ENCODE data around the gene C16orf87. TPM values are rescaled to one million over a fixed set of nuclear protein-coding genes. Genes with fewer than 3 reads are reported as not detected.

The C16orf87 gene
- polyA plus RNA-seq, 2 donors = 3.6 to 3.7 TPM

- 100% methylated on average over 1 of the region's 1 CpG for WGBS, 2 donors
- no peaks in the 10 kb centered on the region for H3K4me1 ChIP-seq (ENCODE audit: control insufficient read depth in 2 of 2, insufficient read depth in 2 of 2, low read length in 1 of 2)
Measured at GRCh38 chr16:46807336-46807735, 23.6 kb downstream of the C16orf87 start.

GRCh38 chr16:46803373-46803772, 27.6 kb downstream of the C16orf87 start:
- no peak overlapping the region for H3K27ac ChIP-seq (ENCODE audit: low read depth in 2 of 2, low read length in 1 of 2)
- 84 to 87% methylated on average over 3 of the region's 3 CpGs for WGBS, 2 donors
- no peaks in the 10 kb centered on the region for H3K9me3 ChIP-seq (ENCODE audit: control insufficient read depth in 2 of 2, insufficient read depth in 1 of 2, low read depth in 1 of 2, low read length in 1 of 2)
- H3K27me3 ChIP-seq (ENCODE audit: control insufficient read depth in 1 of 2, insufficient read depth in 2 of 2, low read length in 2 of 2) = no peaks in the 10 kb centered on the region
- H3K4me1 ChIP-seq (ENCODE audit: control insufficient read depth in 2 of 2, insufficient read depth in 2 of 2, low read length in 1 of 2) = no peaks in the 10 kb centered on the region
- peaks cover 0 to 4% of the 10 kb centered on the region in 2 donors for H3K36me3 ChIP-seq (ENCODE audit: control insufficient read depth in 2 of 2, insufficient read depth in 2 of 2, low read length in 1 of 2)
- no peak overlapping the region for H3K4me3 ChIP-seq (ENCODE audit: low read depth in 1 of 2, low read length in 2 of 2)

More at GRCh38 chr16:46807336-46807735, 23.6 kb downstream of the C16orf87 start:
- H3K27ac ChIP-seq (ENCODE audit: low read depth in 2 of 2, low read length in 1 of 2) = no peak overlapping the region
- H3K4me3 ChIP-seq (ENCODE audit: low read depth in 1 of 2, low read length in 2 of 2) = no peak overlapping the region
- H3K36me3 ChIP-seq (ENCODE audit: control insufficient read depth in 2 of 2, insufficient read depth in 2 of 2, low read length in 1 of 2) = peaks cover 0 to 4% of the 10 kb centered on the region in 2 donors
- H3K27me3 ChIP-seq (ENCODE audit: control insufficient read depth in 1 of 2, insufficient read depth in 2 of 2, low read length in 2 of 2) = no peaks in the 10 kb centered on the region
- no peaks in the 10 kb centered on the region for H3K9me3 ChIP-seq (ENCODE audit: control insufficient read depth in 2 of 2, insufficient read depth in 1 of 2, low read depth in 1 of 2, low read length in 1 of 2)

- peaks cover 0 to 4% of the 10 kb centered on the region in 2 donors for H3K36me3 ChIP-seq (ENCODE audit: control insufficient read depth in 2 of 2, insufficient read depth in 2 of 2, low read length in 1 of 2)
- no peaks in the 10 kb centered on the region for H3K9me3 ChIP-seq (ENCODE audit: control insufficient read depth in 2 of 2, insufficient read depth in 1 of 2, low read depth in 1 of 2, low read length in 1 of 2)
- H3K4me1 ChIP-seq (ENCODE audit: control insufficient read depth in 2 of 2, insufficient read depth in 2 of 2, low read length in 1 of 2) = no peaks in the 10 kb centered on the region
- H3K27ac ChIP-seq (ENCODE audit: low read depth in 2 of 2, low read length in 1 of 2) = no peak overlapping the region
- 79 to 81% methylated on average over 5 of the region's 5 CpGs for WGBS, 2 donors
- H3K4me3 ChIP-seq (ENCODE audit: low read depth in 1 of 2, low read length in 2 of 2) = no peak overlapping the region
- H3K27me3 ChIP-seq (ENCODE audit: control insufficient read depth in 1 of 2, insufficient read depth in 2 of 2, low read length in 2 of 2) = no peaks in the 10 kb centered on the region
Measured at GRCh38 chr16:46801428-46802049, 29.4 kb downstream of the C16orf87 start.

GRCh38 chr16:46800494-46800893, 30.5 kb downstream of the C16orf87 start:
- H3K4me3 ChIP-seq (ENCODE audit: low read depth in 1 of 2, low read length in 2 of 2) = no peak overlapping the region
- peaks cover 0 to 4% of the 10 kb centered on the region in 2 donors for H3K36me3 ChIP-seq (ENCODE audit: control insufficient read depth in 2 of 2, insufficient read depth in 2 of 2, low read length in 1 of 2)
- H3K27ac ChIP-seq (ENCODE audit: low read depth in 2 of 2, low read length in 1 of 2) = no peak overlapping the region
- WGBS, 2 donors = 89 to 94% methylated on average over 1 of the region's 1 CpG
- no peaks in the 10 kb centered on the region for H3K9me3 ChIP-seq (ENCODE audit: control insufficient read depth in 2 of 2, insufficient read depth in 1 of 2, low read depth in 1 of 2, low read length in 1 of 2)
- no peaks in the 10 kb centered on the region for H3K27me3 ChIP-seq (ENCODE audit: control insufficient read depth in 1 of 2, insufficient read depth in 2 of 2, low read length in 2 of 2)
- H3K4me1 ChIP-seq (ENCODE audit: control insufficient read depth in 2 of 2, insufficient read depth in 2 of 2, low read length in 1 of 2) = no peaks in the 10 kb centered on the region

GRCh38 chr16:46797501-46797900, 33.5 kb downstream of the C16orf87 start:
- Histone ChIP-seq H3K4me3 (ENCODE audit: low read depth in 1 of 2, low read length in 2 of 2) (no peak overlapping the region), H3K9me3 (ENCODE audit: control insufficient read depth in 2 of 2, insufficient read depth in 1 of 2, low read depth in 1 of 2, low read length in 1 of 2) (no peaks in the 10 kb centered on the region), H3K27me3 (ENCODE audit: control insufficient read depth in 1 of 2, insufficient read depth in 2 of 2, low read length in 2 of 2) (no peaks in the 10 kb centered on the region), H3K27ac (ENCODE audit: low read depth in 2 of 2, low read length in 1 of 2) (no peak overlapping the region), H3K36me3 (ENCODE audit: control insufficient read depth in 2 of 2, insufficient read depth in 2 of 2, low read length in 1 of 2) (peaks cover 0 to under 1% of the 10 kb centered on the region in 2 donors), H3K4me1 (ENCODE audit: control insufficient read depth in 2 of 2, insufficient read depth in 2 of 2, low read length in 1 of 2) (no peaks in the 10 kb centered on the region)
- WGBS, 2 donors = 88 to 91% methylated on average over 4 of the region's 4 CpGs

- Histone ChIP-seq H3K27me3 (ENCODE audit: control insufficient read depth in 1 of 2, insufficient read depth in 2 of 2, low read length in 2 of 2) (no peaks in the 10 kb centered on the region), H3K9me3 (ENCODE audit: control insufficient read depth in 2 of 2, insufficient read depth in 1 of 2, low read depth in 1 of 2, low read length in 1 of 2) (no peaks in the 10 kb centered on the region), H3K4me3 (ENCODE audit: low read depth in 1 of 2, low read length in 2 of 2) (no peak overlapping the region), H3K4me1 (ENCODE audit: control insufficient read depth in 2 of 2, insufficient read depth in 2 of 2, low read length in 1 of 2) (no peaks in the 10 kb centered on the region), H3K36me3 (ENCODE audit: control insufficient read depth in 2 of 2, insufficient read depth in 2 of 2, low read length in 1 of 2) (no peaks in the 10 kb centered on the region), H3K27ac (ENCODE audit: low read depth in 2 of 2, low read length in 1 of 2) (no peak overlapping the region)
- 98 to 100% methylated on average over 1 of the region's 1 CpG for WGBS, 2 donors
Measured at GRCh38 chr16:46796764-46797269, 34.2 kb downstream of the C16orf87 start.

GRCh38 chr16:46793841-46794240, 37.1 kb downstream of the C16orf87 start:
- H3K4me1 ChIP-seq (ENCODE audit: control insufficient read depth in 2 of 2, insufficient read depth in 2 of 2, low read length in 1 of 2) = no peaks in the 10 kb centered on the region
- no peaks in the 10 kb centered on the region for H3K36me3 ChIP-seq (ENCODE audit: control insufficient read depth in 2 of 2, insufficient read depth in 2 of 2, low read length in 1 of 2)
- no peak overlapping the region for H3K4me3 ChIP-seq (ENCODE audit: low read depth in 1 of 2, low read length in 2 of 2)
- no peaks in the 10 kb centered on the region for H3K27me3 ChIP-seq (ENCODE audit: control insufficient read depth in 1 of 2, insufficient read depth in 2 of 2, low read length in 2 of 2)
- no peaks in the 10 kb centered on the region for H3K9me3 ChIP-seq (ENCODE audit: control insufficient read depth in 2 of 2, insufficient read depth in 1 of 2, low read depth in 1 of 2, low read length in 1 of 2)
- H3K27ac ChIP-seq (ENCODE audit: low read depth in 2 of 2, low read length in 1 of 2) = no peak overlapping the region
- WGBS, 2 donors = 95 to 97% methylated on average over 1 of the region's 1 CpG

GRCh38 chr16:46790599-46791270, 40.2 kb downstream of the C16orf87 start:
- H3K36me3 ChIP-seq (ENCODE audit: control insufficient read depth in 2 of 2, insufficient read depth in 2 of 2, low read length in 1 of 2) = no peaks in the 10 kb centered on the region
- no peaks in the 10 kb centered on the region for H3K27me3 ChIP-seq (ENCODE audit: control insufficient read depth in 1 of 2, insufficient read depth in 2 of 2, low read length in 2 of 2)
- no peak overlapping the region for H3K27ac ChIP-seq (ENCODE audit: low read depth in 2 of 2, low read length in 1 of 2)
- no peaks in the 10 kb centered on the region for H3K4me1 ChIP-seq (ENCODE audit: control insufficient read depth in 2 of 2, insufficient read depth in 2 of 2, low read length in 1 of 2)
- H3K9me3 ChIP-seq (ENCODE audit: control insufficient read depth in 2 of 2, insufficient read depth in 1 of 2, low read depth in 1 of 2, low read length in 1 of 2) = no peaks in the 10 kb centered on the region
- 84% methylated on average over 8 of the region's 8 CpGs for WGBS, 2 donors
- H3K4me3 ChIP-seq (ENCODE audit: low read depth in 1 of 2, low read length in 2 of 2) = no peak overlapping the region

GRCh38 chr16:46789499-46790414, 41.2 kb downstream of the C16orf87 start:
- no peaks in the 10 kb centered on the region for H3K4me1 ChIP-seq (ENCODE audit: control insufficient read depth in 2 of 2, insufficient read depth in 2 of 2, low read length in 1 of 2)

More at GRCh38 chr16:46789499-46790414, 41.2 kb downstream of the C16orf87 start:
- Histone ChIP-seq H3K36me3 (ENCODE audit: control insufficient read depth in 2 of 2, insufficient read depth in 2 of 2, low read length in 1 of 2) (no peaks in the 10 kb centered on the region), H3K27me3 (ENCODE audit: control insufficient read depth in 1 of 2, insufficient read depth in 2 of 2, low read length in 2 of 2) (no peaks in the 10 kb centered on the region), H3K9me3 (ENCODE audit: control insufficient read depth in 2 of 2, insufficient read depth in 1 of 2, low read depth in 1 of 2, low read length in 1 of 2) (no peaks in the 10 kb centered on the region), H3K4me3 (ENCODE audit: low read depth in 1 of 2, low read length in 2 of 2) (peak overlapping the region; percentile 64 to 71), H3K27ac (ENCODE audit: low read depth in 2 of 2, low read length in 1 of 2) (peak overlapping the region in 1 of 2 donors; percentile 61)
- 7 to 9% methylated on average over 43 of the region's 43 CpGs for WGBS, 2 donors
